HL-60/S4 (cell line): ENCODE measurements around the gene C17orf113.
"Not testable (repeated sequence)": the region's sequence is repeated elsewhere in the genome, so short reads cannot be mapped to it uniquely, and the experiment has no call there.

Experiments used
- in situ Hi-C: fragments of 300-500 bp; cut with MboI; formaldehyde crosslinking; loops from 2 replicates; pipeline ENCODE4 v1.14.3; 2022; ENCODE audit warnings: low sequenced_read_pairs

The C17orf113 gene

GRCh38 chr17:42042598-42043319 is 7.6 kb downstream of the C17orf113 start:
- in situ Hi-C loops = no loop called here

DNA sequence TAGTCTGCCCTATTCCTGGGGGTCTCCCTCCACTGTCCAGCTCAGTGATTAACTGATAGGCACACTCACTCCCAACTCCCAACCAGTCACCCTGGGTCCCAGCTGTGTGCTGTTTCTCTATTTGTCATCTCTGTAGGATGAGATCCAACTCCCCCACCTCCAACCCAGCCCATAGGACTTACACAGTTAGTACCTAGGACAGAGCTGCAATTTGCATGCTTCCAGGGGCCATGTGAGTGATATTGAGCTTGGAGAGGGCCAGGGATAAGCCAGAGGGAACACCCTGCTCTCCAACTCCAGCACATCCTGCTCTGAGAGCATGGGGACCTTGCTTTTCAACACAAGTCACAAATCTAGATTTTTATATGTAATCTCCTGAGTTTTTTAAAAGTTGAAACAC is 8.8 kb downstream of the C17orf113 start:
- in situ Hi-C loops = no loop called here

- in situ Hi-C loops = no loop called here
These were observed 9.6 kb downstream of the C17orf113 start for GRCh38 chr17:42040818-42041217.

GRCh38 chr17:42039794-42040763 is 10.3 kb downstream of the C17orf113 start:
- in situ Hi-C loops = no loop called here

DNA sequence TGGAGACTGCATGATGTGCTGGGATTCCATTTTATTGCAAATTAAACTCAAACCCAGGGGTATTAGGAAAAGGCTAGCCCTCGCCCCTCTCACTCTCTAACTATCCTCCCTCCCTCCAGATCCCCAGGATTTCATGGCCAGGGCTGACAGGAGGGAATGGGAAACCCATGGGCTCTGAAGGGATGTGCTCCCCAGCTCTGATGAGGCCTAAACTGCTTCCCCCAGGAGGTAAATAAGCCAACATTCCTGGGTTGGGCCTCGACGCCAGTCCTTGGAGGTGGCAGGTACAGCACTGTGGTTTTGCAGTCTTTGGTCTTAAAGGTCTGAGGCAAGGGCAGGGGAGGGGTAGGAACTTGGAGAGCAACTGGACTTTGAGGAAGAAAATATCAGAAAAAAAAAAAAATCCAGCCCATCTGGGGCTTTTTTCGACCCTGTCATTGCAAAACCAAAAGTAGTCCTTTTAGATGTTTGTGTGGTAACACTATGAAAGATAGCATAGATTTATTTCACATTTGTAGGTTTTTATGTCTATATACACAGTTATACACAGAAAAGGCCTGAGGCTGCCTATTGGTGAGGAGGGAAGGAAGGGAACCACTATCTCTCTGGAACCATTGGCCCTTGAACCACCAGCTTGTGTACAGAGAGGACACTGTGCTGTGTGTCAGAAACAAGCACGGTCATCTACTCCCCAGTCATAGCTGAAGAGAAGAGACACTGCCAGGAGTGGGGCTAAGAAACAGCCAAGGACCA is 12.0 kb downstream of the C17orf113 start:
- in situ Hi-C loops = no loop called here

GRCh38 chr17:42034059-42034458 is 16.3 kb downstream of the C17orf113 start:
- in situ Hi-C loops = no loop called here

- in situ Hi-C loops = no loop called here
These were observed 18.8 kb downstream of the C17orf113 start for GRCh38 chr17:42031584-42031983.

DNA sequence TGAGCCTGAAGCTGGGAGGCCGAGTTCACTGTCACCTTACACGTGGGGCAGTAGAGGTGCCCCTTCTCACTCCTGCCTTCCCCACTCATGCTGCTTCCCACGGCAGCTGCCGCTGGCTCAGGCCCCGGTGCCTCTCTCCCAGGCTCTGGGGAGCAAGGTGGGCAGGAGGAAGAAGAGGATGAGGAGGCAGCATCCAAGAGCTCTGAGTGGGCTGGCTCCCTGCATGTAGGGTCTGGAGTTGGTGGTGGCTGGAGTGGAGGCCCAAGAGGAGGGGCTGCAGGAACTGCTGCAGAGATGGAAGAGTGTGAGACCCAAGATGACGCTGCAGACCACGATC is 21.6 kb downstream of the C17orf113 start:
- in situ Hi-C loops = no loop called here

DNA sequence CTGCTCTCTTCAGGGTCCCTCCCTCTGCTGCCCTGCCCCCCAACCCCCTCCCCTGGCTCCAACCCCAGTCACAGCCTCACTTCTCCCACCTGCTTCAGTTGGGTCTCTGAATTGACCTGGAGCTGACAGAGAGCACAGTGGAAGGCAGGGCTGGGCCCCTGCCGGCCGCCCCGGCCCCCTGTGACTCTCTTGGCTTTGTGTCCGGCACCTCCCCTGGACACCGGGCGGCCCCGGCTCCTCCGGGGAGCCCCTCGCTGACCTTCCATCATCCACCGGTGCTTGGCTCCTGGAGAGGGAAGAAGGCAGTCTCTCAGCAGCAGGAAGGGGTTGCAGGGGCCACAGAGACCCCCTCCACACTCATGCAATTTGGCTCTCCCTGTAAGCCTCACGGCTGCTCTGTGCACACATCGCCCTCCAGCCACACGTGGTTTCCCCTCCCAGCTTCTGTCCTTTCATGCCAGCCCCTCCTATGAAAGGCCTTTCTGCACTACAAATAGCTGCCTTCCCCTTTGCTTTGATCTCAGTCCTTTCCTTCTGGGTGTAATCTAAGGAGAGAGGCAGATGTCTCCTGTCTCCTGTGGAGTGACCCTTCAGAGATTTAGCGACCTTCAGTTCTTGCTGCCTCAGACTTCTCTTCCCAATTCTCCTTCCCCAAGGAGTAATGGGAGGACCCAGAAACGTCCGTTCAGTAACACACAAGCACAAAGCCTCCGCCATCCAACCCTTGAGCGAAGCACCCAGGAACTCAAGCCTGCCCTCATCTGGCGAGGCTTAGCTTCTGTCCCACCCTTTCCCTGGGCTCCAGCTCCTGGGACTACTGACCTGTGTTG is 22.2 kb downstream of the C17orf113 start:
- in situ Hi-C loops = no loop called here

DNA sequence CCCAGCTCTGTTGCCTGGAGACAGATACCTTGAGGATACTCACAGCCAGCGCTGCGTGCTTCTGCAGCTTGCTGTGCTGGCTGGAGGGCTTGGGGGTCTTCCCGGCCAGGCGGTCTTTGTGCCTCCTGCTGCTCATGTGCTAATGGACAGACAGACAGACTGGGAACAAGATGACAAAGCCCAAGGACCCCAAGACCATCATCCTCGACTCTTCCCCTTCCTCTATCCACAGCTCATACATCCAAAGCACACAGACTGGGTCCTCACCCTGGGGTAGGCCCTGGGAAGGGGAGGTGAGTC is 22.9 kb downstream of the C17orf113 start:
- in situ Hi-C loops = no loop called here

- in situ Hi-C loops = no loop called here
These were observed 23.4 kb downstream of the C17orf113 start for GRCh38 chr17:42026857-42027589.

DNA sequence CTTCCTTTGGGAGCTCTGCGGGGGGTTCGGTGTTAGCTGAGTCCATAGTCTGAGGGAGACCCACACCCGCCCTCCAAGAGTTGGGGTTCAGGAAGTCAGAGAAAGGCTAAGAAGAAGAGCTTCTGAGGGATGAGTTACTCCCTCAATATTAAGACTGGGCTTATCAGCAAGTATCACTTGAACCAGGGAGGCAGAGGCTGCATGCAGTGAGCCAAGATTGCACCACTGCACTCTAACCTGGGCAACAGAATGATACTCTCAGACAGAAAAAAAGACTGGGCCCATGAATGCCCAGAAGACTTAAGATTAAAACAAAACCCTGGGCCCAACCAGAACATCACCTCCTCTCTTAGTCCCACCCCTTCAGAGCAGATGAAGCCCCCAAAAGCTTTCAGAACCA is 24.5 kb downstream of the C17orf113 start:
- in situ Hi-C loops = no loop called here

DNA sequence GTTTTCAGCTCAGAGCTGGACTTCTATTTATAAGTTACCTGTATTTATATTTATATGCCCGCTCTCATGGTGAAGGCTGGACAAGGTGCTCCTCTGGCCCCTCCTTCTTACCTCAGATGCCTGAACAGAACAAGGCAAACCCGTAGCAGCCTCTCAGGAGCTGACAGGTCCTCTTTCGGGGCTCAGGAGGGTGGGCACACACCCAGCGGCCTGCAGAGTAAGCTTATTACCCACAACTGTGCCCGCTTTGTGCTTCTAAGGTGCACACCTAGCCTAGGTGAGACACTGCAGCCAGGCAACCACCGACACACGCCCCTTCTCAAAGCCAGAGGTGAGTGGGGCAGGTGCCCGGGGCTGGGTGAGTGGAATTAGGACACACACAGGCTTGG is 25.2 kb downstream of the C17orf113 start:
- in situ Hi-C loops = no loop called here

DNA sequence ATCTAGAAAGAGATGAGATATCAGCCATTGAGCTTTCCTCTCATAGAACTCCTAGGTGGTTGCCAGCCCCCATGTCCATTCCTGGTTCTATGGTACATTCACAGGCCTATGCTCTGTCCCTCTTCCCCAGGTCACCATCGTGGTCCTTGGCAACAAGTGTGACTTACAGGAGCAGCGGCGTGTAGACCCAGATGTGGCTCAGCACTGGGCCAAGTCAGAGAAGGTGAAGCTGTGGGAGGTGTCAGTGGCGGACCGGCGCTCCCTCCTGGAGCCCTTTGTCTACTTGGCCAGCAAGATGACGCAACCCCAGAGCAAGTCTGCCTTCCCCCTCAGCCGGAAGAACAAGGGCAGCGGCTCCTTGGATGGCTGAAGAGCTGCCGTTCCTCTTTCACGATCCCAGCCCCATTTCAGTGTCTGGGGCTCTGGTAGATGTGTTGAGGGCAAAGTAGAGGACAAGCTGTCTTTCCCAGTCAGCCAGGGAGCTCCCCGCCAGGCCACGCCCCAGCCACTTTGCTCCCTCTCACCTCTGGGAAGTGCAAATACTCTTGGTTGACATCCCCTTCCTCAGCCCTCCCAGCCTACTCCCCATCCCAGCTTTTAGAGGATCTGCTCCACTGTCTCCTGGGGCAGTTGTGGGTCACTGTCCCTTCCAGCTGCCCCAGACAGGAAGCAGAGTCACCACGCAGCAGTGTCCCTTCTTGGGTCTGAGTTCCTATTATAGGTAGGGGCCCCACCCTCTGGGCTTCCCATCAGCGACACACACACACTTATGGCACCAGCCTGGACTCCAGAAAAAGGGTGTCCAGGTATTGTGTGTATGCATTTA is 26.7 kb downstream of the C17orf113 start:
- in situ Hi-C loops = no loop called here

GRCh38 chr17:42020845-42021244 is 29.6 kb downstream of the C17orf113 start:
- in situ Hi-C loops = not testable (repeated sequence)

DNA sequence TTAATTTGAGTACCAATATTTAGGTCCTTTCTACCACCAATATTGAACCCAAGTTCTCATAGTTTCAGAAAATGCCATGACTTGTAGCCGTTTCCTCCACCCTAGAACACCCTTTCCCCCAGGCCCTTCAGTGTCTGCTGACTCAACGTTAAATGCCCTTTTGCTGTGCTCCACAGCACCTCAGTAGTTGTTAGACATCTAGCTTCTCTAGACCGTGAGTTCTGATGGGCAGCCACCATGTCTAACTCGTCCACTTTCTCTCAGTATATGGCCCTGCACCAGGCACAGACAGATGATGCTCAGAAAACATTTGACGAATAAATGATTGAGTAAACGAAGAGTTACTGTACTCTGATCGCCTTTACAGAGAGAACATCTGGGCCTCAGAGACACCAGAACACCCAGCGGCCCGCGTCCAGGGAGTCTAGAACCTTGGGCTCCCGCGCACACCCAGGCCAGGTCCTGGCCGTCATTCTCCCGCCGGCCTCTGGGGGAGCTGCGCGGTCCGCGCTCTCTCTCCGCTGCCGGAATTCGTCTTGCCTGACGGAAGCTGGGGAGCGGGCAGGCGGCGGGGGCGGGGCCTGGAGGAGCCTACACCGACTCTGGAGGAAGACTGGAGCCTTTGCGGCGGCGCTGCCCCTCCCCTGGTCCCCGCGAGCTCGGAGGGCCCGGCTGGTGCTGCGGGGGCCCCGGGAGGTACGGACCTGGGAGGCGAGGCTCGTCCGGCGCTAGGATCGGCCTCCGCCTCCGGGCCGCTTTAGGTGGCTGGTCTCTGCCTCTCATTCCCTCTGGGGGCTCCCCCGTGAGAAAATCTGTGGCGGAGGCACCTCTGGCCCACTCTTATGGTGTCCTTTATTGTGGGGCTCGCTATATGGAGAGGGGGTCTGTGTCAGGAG is 30.6 kb downstream of the C17orf113 start, which contains the start of gene NKIRAS2:
Gene NKIRAS2 (plus strand): TSS at position 582 of the 896 bp plus-strand sequence. CDS start 1,488 bp downstream, outside the sequence.
- in situ Hi-C loops = no loop called here

- in situ Hi-C loops = no loop called here
These were observed 31.4 kb downstream of the C17orf113 start for GRCh38 chr17:42018988-42019387.

- in situ Hi-C loops = no loop called here
These were observed 32.1 kb downstream of the C17orf113 start for GRCh38 chr17:42018339-42018738.
